NT2/D1 (cell line): Measurements from ENCODE around the gene ARHGEF11.
"Not testable (repeated sequence)": the region's sequence is repeated elsewhere in the genome, so short reads cannot be mapped to it uniquely, and the experiment has no call there.

Experiments
- DNase-seq: peaks from one replicate; pipeline ENCODE4 v3.0.0-alpha.2; 2011; ENCODE audit warnings: low read depth, low spot score
- H3K27me3 ChIP-seq: 2 replicates; pipeline ENCODE4 v1.6.0; 2011; ENCODE audit warnings: mild to moderate bottlenecking; ENCODE audit not compliant: insufficient read length, insufficient read depth
- H3K36me3 ChIP-seq: 2 replicates; pipeline ENCODE4 v1.6.1; 2011; ENCODE audit warnings: mild to moderate bottlenecking, low read length, mixed read lengths; ENCODE audit not compliant: insufficient read depth, insufficient read length
- H3K4me1 ChIP-seq: 2 replicates; pipeline ENCODE4 v1.5.1; 2011; ENCODE audit not compliant: insufficient read depth, insufficient read length
- H3K4me3 ChIP-seq: 2 replicates; pipeline ENCODE4 v1.5.1; 2011; ENCODE audit warnings: low read depth; ENCODE audit not compliant: insufficient read length
- H3K9ac ChIP-seq: 2 replicates; pipeline ENCODE4 v1.6.0; 2011; ENCODE audit warnings: low read depth; ENCODE audit not compliant: insufficient read length
- H3K9me3 ChIP-seq: 2 replicates; pipeline ENCODE4 v1.5.1; 2011; ENCODE audit warnings: mild to moderate bottlenecking, low read length; ENCODE audit not compliant: insufficient read depth
- SUZ12 ChIP-seq: IDR thresholded peaks from 2 replicates; pipeline ENCODE4 v1.6.1; 2011; ENCODE audit not compliant: insufficient read length, insufficient read depth; ENCODE audit errors: extremely low read depth
- YY1 ChIP-seq: IDR thresholded peaks from 2 replicates; pipeline ENCODE4 v1.6.1; 2011; ENCODE audit not compliant: insufficient read length, insufficient read depth
- ZNF274 ChIP-seq: IDR thresholded peaks from 2 replicates; pipeline ENCODE4 v1.6.1; 2011; ENCODE audit warnings: mild to moderate bottlenecking, low read depth, low read length

ARHGEF11 gene

GRCh38 chr1:156928043-156928602 lies 117.4 kb downstream of the ARHGEF11 start:
- DNase-seq = no peak
- H3K27me3 ChIP-seq = peaks cover 68% of the 10 kb centered on the region
- TF ChIP-seq YY1 (no peak), SUZ12 (no peak), ZNF274 (no peak)
- peak overlapping the region; percentile 53 for H3K4me3 ChIP-seq
- H3K9me3 ChIP-seq = no peaks in the 10 kb centered on the region
- peaks cover 17% of the 10 kb centered on the region for H3K4me1 ChIP-seq
- H3K9ac ChIP-seq = peak overlapping the region; percentile 65
- no peaks in the 10 kb centered on the region for H3K36me3 ChIP-seq

DNA sequence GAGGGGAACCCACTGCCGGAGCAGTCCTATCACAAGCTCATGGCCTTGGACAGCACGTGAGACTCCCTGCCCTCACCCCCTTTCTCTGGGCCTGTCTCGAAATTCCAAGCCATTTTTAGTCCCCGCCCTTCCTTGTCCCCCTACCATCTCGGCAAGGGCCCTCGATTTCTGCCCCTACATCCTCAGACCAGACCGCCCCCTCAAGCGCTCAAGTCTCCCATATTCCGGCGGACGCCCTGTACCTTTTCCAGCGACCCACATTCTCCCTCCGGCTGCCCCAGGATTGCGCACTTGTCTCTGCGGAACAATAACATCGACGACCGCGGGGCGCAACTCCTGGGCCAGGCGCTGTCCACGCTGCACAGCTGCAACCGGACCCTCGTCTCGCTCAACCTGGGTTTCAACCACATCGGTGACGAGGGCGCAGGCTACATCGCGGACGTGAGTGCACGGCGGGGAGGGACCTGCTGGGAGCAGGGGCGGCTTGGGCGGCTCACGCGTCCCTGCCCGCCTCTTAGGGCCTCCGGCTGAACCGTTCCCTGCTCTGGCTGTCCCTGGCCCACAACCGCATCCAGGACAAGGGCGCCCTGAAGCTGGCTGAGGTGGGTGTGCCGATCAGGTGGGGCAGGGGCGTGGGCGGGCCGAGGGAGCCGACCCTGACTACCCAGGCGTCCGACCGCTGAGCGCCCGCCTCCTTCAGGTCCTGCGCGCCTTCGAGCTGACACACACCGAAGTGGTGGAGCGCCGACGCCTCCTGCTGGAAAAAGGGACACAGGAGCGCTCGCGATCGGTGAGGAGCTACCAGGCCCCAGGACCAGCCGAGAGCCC lies 118.1 kb downstream of the ARHGEF11 start:
- H3K9ac ChIP-seq = peak overlapping the region; percentile 65

DNA sequence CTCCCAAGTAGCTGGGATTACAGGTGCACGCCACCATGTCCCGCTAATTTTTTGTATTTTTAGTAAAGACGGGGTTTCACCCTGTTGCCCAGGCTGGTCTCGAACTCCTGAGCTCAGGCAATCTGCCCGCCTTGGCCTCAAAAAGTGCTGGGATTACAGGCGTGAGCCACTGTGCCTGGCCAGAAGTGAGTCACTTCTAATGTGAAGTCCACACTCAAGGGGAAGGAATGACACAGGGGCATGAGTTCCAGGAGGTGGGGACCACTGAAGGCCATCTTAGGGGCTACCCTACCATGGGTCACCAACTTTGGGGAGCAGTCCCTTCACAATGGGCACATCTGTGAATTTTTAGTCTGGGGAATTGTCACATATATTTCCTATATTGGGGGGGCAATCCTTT lies 118.8 kb downstream of the ARHGEF11 start:
- not testable (repeated sequence) for H3K9me3 ChIP-seq, DNase-seq, H3K4me3 ChIP-seq, H3K36me3 ChIP-seq, H3K9ac ChIP-seq
- Histone ChIP-seq H3K27me3 (peaks cover 82% of the 10 kb centered on the region), H3K4me1 (peaks cover 17% of the 10 kb centered on the region)

More for the DNA sequence above, 118.1 kb downstream of the ARHGEF11 start:
- peak; percentile 84 for DNase-seq
- peak overlapping the region; percentile 53 for H3K4me3 ChIP-seq
- H3K36me3 ChIP-seq = no peaks in the 10 kb centered on the region
- peaks cover 75% of the 10 kb centered on the region for H3K27me3 ChIP-seq
- no peak for TF ChIP-seq YY1
- no peak for TF ChIP-seq ZNF274
- peak; percentile 82 for TF ChIP-seq SUZ12
- no peaks in the 10 kb centered on the region for H3K9me3 ChIP-seq
- peaks cover 17% of the 10 kb centered on the region for H3K4me1 ChIP-seq

GRCh38 chr1:156926175-156926574 lies 119.4 kb downstream of the ARHGEF11 start:
- TF ChIP-seq ZNF274 (no peak), YY1 (no peak), SUZ12 (no peak)
- H3K4me3 ChIP-seq = no peak overlapping the region
- H3K4me1 ChIP-seq = peaks cover 17% of the 10 kb centered on the region
- DNase-seq = no peak
- no peaks in the 10 kb centered on the region for H3K36me3 ChIP-seq
- no peak overlapping the region for H3K9ac ChIP-seq
- no peaks in the 10 kb centered on the region for H3K9me3 ChIP-seq
- H3K27me3 ChIP-seq = peaks cover 87% of the 10 kb centered on the region

DNA sequence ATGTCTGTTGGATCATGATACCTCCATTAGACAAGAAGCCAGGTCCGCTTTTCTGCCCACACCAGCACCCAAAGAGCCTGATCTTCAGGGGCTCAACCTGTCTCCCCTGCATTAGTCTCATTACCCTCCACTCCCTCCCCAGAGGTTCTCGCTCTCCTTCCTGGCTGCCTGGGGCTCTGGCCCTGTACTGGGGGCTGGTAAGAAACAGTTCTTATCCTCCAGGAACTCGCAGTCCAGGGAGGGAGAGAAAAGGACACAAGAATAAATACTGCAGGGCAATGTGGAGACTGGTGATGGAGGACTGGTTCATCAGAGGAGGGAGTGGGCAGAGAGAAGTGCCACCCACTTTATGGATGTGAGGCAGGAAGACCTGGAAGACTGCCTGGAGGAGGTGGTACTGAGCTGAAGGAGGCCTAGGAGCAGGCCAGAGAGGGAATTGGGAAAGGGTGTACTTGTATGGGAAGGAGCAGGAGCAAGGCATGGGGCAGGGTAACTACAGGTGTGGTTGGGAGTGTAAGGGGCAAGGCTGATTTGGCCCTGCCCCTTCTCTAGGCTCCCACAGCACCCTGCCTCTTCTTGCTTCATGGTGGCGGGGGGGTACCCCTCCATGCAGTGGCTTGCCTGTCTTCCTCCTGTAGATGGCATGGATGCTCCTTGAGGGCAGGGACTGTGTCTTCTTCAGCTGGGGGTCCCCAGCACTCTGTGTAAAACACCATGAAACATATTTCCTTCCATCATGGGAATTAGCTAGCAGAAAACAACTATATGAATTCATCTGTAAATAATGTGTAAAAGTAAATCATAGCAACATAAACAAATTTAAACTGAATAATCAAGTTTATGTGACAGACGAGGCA lies 120.2 kb downstream of the ARHGEF11 start:
- H3K4me1 ChIP-seq = peaks cover 14% of the 10 kb centered on the region
- H3K4me3 ChIP-seq = no peak overlapping the region
- no peaks in the 10 kb centered on the region for H3K36me3 ChIP-seq
- no peak overlapping the region for H3K9ac ChIP-seq
- H3K27me3 ChIP-seq = peaks cover 93% of the 10 kb centered on the region
- no peak for DNase-seq
- TF ChIP-seq SUZ12 = peak; percentile 45
- no peak for TF ChIP-seq ZNF274
- TF ChIP-seq YY1 = no peak
- H3K9me3 ChIP-seq = no peaks in the 10 kb centered on the region

GRCh38 chr1:156924478-156925153 lies 120.9 kb downstream of the ARHGEF11 start:
- TF ChIP-seq ZNF274 (no peak), SUZ12 (no peak), YY1 (no peak)
- H3K9ac ChIP-seq = peak overlapping the region; percentile 69
- H3K27me3 ChIP-seq = peaks cover 99% of the 10 kb centered on the region
- peak overlapping the region; percentile 48 for H3K4me3 ChIP-seq
- H3K4me1 ChIP-seq = peaks cover 14% of the 10 kb centered on the region
- DNase-seq = no peak
- H3K36me3 ChIP-seq = no peaks in the 10 kb centered on the region
- H3K9me3 ChIP-seq = no peaks in the 10 kb centered on the region
